ENCODE results near the gene STUM.

STUM gene

DNA sequence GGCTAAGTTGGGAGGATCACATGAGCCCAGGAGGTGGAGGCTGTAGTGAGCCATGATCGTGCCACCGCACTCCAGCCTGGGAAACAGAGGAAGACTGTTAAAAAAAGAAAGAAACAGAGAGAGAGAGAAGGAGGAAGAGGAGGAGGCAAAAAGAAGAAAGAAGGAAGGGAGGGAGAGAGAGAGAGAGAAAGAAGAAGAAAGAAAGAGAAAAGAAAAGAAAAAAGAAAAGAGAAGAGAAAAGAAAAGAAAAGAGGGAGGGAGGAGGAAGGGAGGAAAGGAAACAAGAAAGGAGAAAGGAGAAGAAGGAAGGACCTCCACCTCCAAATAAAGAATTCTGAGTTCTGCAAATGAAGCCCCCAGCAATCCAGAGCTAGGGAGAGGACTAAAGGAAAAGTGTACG lies 82.0 kb downstream of the STUM start:
- no peak overlapping the region for H3K18ac ChIP-seq (ENCODE audit: low read length)
- no peak overlapping the region for H3K23ac ChIP-seq (ENCODE audit: low read length)
- no peak overlapping the region for H2BK5ac ChIP-seq (ENCODE audit: low read depth, low read length, poor library complexity)
- H3K4me2 ChIP-seq (ENCODE audit: low read length) = no peak overlapping the region
- H2BK120ac ChIP-seq (ENCODE audit: insufficient read depth, low read length, poor library complexity) = no peak overlapping the region
- WGBS (ENCODE audit: extremely low coverage, insufficient coverage, insufficient read length) = no CpG with 5 or more reads among the region's 3 CpGs
- no peaks in the 10 kb centered on the region for H3K36me3 ChIP-seq (ENCODE audit: control insufficient read depth in 1 of 2, insufficient read depth in 2 of 2, low read length in 2 of 2)
- no peaks in the 10 kb centered on the region for H3K4me1 ChIP-seq (ENCODE audit: control insufficient read depth in 1 of 2, insufficient read depth in 2 of 2, low read length in 2 of 2)
- H3K27me3 ChIP-seq (ENCODE audit: insufficient read depth, low read length) = no peaks in the 10 kb centered on the region
- no peaks in the 10 kb centered on the region for H3K9me3 ChIP-seq (ENCODE audit: insufficient read depth, low read depth, low read length)
- no peak overlapping the region for H3K27ac ChIP-seq (ENCODE audit: low read depth, low read length)
- no peak overlapping the region for H2BK12ac ChIP-seq (ENCODE audit: low read length)
- H3K4ac ChIP-seq (ENCODE audit: low read depth, low read length) = no peak overlapping the region
- no peak overlapping the region for H4K12ac ChIP-seq (ENCODE audit: low read depth, low read length)
- H3K4me3 ChIP-seq (ENCODE audit: low read depth, low read length) = no peak overlapping the region
- no peak overlapping the region for H4K91ac ChIP-seq (ENCODE audit: low read depth, low read length)
- no peak overlapping the region for H3K14ac ChIP-seq (ENCODE audit: low read length)
- no peaks in the 10 kb centered on the region for H3K79me1 ChIP-seq (ENCODE audit: low read length)
- no peak overlapping the region for H2AFZ ChIP-seq (ENCODE audit: insufficient read depth, low read length, poor library complexity)
- H4K8ac ChIP-seq (ENCODE audit: low read depth, low read length) = no peak overlapping the region
- no peak overlapping the region for H3K9ac ChIP-seq (ENCODE audit: low read length)
- H3K79me2 ChIP-seq (ENCODE audit: control insufficient read depth, insufficient read depth, low read length, poor library complexity) = no peaks in the 10 kb centered on the region
- no peak overlapping the region for H2AK5ac ChIP-seq (ENCODE audit: low read length)
- no peak for DNase-seq

DNA sequence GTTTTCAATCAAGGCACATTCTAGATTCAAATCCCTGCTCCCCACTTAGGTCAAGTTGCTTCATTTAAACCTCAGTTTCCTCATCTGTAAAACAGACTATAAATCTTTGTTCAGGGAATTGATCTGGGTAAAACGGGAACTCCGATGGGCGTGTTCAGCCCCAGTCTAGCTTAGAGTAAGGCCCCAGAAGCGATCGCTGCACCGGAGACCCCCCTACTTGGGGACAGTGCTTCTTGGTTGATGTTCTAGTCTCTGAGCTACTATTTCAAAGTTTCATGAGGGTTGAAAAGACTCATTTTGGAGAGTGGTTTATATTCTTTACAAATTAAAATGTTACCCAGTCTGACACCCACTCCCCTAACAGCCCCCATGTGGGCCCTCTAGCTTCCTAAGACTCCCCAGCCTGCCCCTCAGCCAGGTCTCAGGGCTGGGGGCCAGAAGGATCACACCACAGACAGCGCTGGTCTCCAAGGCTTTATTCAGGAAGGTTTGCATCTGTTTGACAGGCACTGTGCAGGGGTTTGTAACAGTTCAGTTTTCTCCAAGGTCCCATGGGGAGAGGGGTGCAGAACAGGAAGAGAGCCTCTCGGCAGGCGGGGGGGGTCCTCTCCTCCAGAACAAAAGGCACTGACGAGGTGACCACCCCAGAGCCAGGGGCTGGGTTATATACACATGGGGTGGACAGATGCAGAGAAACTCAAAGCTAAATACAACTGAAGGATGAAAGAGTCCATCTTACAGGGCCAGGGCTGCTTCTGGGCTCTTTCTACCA lies 82.9 kb downstream of the STUM start:
- no peak overlapping the region for H2BK120ac ChIP-seq (ENCODE audit: insufficient read depth, low read length, poor library complexity)
- H4K12ac ChIP-seq (ENCODE audit: low read depth, low read length) = no peak overlapping the region
- H3K4me1 ChIP-seq (ENCODE audit: control insufficient read depth in 1 of 2, insufficient read depth in 2 of 2, low read length in 2 of 2) = no peaks in the 10 kb centered on the region
- H3K18ac ChIP-seq (ENCODE audit: low read length) = no peak overlapping the region
- H2BK12ac ChIP-seq (ENCODE audit: low read length) = no peak overlapping the region
- no peak overlapping the region for H3K4ac ChIP-seq (ENCODE audit: low read depth, low read length)
- H2BK5ac ChIP-seq (ENCODE audit: low read depth, low read length, poor library complexity) = no peak overlapping the region
- H3K9ac ChIP-seq (ENCODE audit: low read length) = no peak overlapping the region
- H3K4me3 ChIP-seq (ENCODE audit: low read depth, low read length) = no peak overlapping the region
- no peaks in the 10 kb centered on the region for H3K27me3 ChIP-seq (ENCODE audit: insufficient read depth, low read length)
- DNase-seq = no peak
- no peaks in the 10 kb centered on the region for H3K9me3 ChIP-seq (ENCODE audit: insufficient read depth, low read depth, low read length)
- H3K14ac ChIP-seq (ENCODE audit: low read length) = no peak overlapping the region
- no CpG with 5 or more reads among the region's 10 CpGs for WGBS (ENCODE audit: extremely low coverage, insufficient coverage, insufficient read length)
- H2AFZ ChIP-seq (ENCODE audit: insufficient read depth, low read length, poor library complexity) = no peak overlapping the region
- H3K23ac ChIP-seq (ENCODE audit: low read length) = no peak overlapping the region
- no peaks in the 10 kb centered on the region for H3K79me2 ChIP-seq (ENCODE audit: control insufficient read depth, insufficient read depth, low read length, poor library complexity)
- no peaks in the 10 kb centered on the region for H3K79me1 ChIP-seq (ENCODE audit: low read length)
- H4K91ac ChIP-seq (ENCODE audit: low read depth, low read length) = no peak overlapping the region
- H3K36me3 ChIP-seq (ENCODE audit: control insufficient read depth in 1 of 2, insufficient read depth in 2 of 2, low read length in 2 of 2) = no peaks in the 10 kb centered on the region
- H2AK5ac ChIP-seq (ENCODE audit: low read length) = no peak overlapping the region
- no peak overlapping the region for H3K27ac ChIP-seq (ENCODE audit: low read depth, low read length)
- H3K4me2 ChIP-seq (ENCODE audit: low read length) = no peak overlapping the region
- H4K8ac ChIP-seq (ENCODE audit: low read depth, low read length) = no peak overlapping the region

DNA sequence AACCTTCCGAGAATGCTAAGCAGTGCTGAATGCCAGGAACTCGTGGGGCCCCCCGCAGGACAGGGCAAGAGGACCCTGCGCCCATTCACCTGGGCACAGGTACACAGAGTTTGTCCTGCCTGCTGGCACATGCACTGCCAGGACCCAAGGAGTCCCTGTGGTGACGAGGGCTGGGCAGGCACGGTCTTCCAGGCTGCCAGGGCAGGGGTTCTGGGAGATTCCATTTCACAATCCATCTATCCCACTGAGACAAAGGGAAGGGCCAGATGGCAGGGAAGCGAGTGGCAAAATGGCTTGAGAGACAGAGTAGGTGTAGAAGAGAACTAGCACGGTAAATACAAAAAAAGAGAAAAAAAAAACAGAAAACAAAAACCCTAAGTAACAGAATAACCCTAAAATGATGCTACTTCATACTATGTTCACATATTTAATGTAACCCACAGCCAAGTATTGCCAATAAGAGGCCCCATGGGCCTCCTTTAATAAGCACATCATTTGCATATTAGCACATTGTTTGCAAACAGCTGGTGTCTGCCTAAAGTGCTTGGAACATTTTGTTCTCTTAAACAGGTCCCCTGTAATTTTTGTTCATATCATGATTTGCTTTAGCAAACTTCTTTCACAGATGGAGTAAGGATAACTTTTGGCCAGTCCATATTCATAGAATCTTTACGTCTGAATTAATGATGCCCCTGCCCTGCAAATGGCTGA lies 83.8 kb downstream of the STUM start:
- Histone ChIP-seq H4K12ac (ENCODE audit: low read depth, low read length) (no peak overlapping the region), H3K9me3 (ENCODE audit: insufficient read depth, low read depth, low read length) (no peaks in the 10 kb centered on the region), H3K9ac (ENCODE audit: low read length) (no peak overlapping the region), H2AK5ac (ENCODE audit: low read length) (no peak overlapping the region), H2BK5ac (ENCODE audit: low read depth, low read length, poor library complexity) (no peak overlapping the region), H3K27me3 (ENCODE audit: insufficient read depth, low read length) (no peaks in the 10 kb centered on the region), H3K18ac (ENCODE audit: low read length) (no peak overlapping the region), H2BK120ac (ENCODE audit: insufficient read depth, low read length, poor library complexity) (no peak overlapping the region), H3K36me3 (ENCODE audit: control insufficient read depth in 1 of 2, insufficient read depth in 2 of 2, low read length in 2 of 2) (peaks cover 0 to 2% of the 10 kb centered on the region in 2 experiments), H3K79me1 (ENCODE audit: low read length) (no peaks in the 10 kb centered on the region), H2AFZ (ENCODE audit: insufficient read depth, low read length, poor library complexity) (no peak overlapping the region), H3K23ac (ENCODE audit: low read length) (no peak overlapping the region), H3K79me2 (ENCODE audit: control insufficient read depth, insufficient read depth, low read length, poor library complexity) (no peaks in the 10 kb centered on the region), H3K14ac (ENCODE audit: low read length) (no peak overlapping the region), H3K4me2 (ENCODE audit: low read length) (no peak overlapping the region), H3K27ac (ENCODE audit: low read depth, low read length) (no peak overlapping the region), H3K4ac (ENCODE audit: low read depth, low read length) (no peak overlapping the region), H2BK12ac (ENCODE audit: low read length) (no peak overlapping the region), H4K8ac (ENCODE audit: low read depth, low read length) (no peak overlapping the region), H3K4me3 (ENCODE audit: low read depth, low read length) (no peak overlapping the region), H4K91ac (ENCODE audit: low read depth, low read length) (no peak overlapping the region), H3K4me1 (ENCODE audit: control insufficient read depth in 1 of 2, insufficient read depth in 2 of 2, low read length in 2 of 2) (no peaks in the 10 kb centered on the region)
- no CpG with 5 or more reads among the region's 9 CpGs for WGBS (ENCODE audit: extremely low coverage, insufficient coverage, insufficient read length)
- no peak for DNase-seq

DNA sequence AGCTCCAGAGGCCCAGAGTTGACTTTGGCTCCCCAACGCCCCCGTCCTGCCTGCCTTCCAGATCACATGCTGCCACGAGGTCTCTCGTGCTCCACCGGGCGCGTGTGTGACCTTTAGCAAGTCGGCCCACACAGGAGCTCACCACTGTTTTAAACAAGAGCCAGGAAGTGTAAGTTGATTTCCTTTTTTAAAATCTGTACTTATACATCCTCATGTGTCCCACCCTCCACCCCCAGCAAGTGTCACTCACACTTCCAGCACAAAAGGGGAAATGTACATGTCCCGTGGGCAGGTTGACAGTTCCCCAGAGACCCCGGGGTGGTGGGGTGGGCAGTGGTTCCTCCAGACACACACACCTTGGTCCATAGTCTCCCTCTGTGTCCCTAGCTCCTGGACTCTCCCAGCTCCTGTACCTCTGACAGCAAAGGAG lies 84.4 kb downstream of the STUM start:
- H3K23ac ChIP-seq (ENCODE audit: low read length) = no peak overlapping the region
- H4K8ac ChIP-seq (ENCODE audit: low read depth, low read length) = no peak overlapping the region
- no peak overlapping the region for H2AK5ac ChIP-seq (ENCODE audit: low read length)
- H2BK120ac ChIP-seq (ENCODE audit: insufficient read depth, low read length, poor library complexity) = no peak overlapping the region
- no peak overlapping the region for H3K4me3 ChIP-seq (ENCODE audit: low read depth, low read length)
- no CpG with 5 or more reads among the region's 10 CpGs for WGBS (ENCODE audit: extremely low coverage, insufficient coverage, insufficient read length)
- no peak overlapping the region for H3K9ac ChIP-seq (ENCODE audit: low read length)
- H3K4me1 ChIP-seq (ENCODE audit: control insufficient read depth in 1 of 2, insufficient read depth in 2 of 2, low read length in 2 of 2) = no peaks in the 10 kb centered on the region
- no peaks in the 10 kb centered on the region for H3K79me2 ChIP-seq (ENCODE audit: control insufficient read depth, insufficient read depth, low read length, poor library complexity)
- H3K79me1 ChIP-seq (ENCODE audit: low read length) = no peaks in the 10 kb centered on the region
- H2BK5ac ChIP-seq (ENCODE audit: low read depth, low read length, poor library complexity) = no peak overlapping the region
- H3K27me3 ChIP-seq (ENCODE audit: insufficient read depth, low read length) = no peaks in the 10 kb centered on the region
- H4K12ac ChIP-seq (ENCODE audit: low read depth, low read length) = no peak overlapping the region
- no peak overlapping the region for H4K91ac ChIP-seq (ENCODE audit: low read depth, low read length)
- no peak overlapping the region for H3K4me2 ChIP-seq (ENCODE audit: low read length)
- no peak overlapping the region for H2BK12ac ChIP-seq (ENCODE audit: low read length)
- no peaks in the 10 kb centered on the region for H3K9me3 ChIP-seq (ENCODE audit: insufficient read depth, low read depth, low read length)
- no peak overlapping the region for H3K14ac ChIP-seq (ENCODE audit: low read length)
- no peak for DNase-seq
- no peak overlapping the region for H3K4ac ChIP-seq (ENCODE audit: low read depth, low read length)
- no peak overlapping the region for H2AFZ ChIP-seq (ENCODE audit: insufficient read depth, low read length, poor library complexity)
- H3K36me3 ChIP-seq (ENCODE audit: control insufficient read depth in 1 of 2, insufficient read depth in 2 of 2, low read length in 2 of 2) = peaks cover 0 to 2% of the 10 kb centered on the region in 2 experiments
- no peak overlapping the region for H3K18ac ChIP-seq (ENCODE audit: low read length)
- H3K27ac ChIP-seq (ENCODE audit: low read depth, low read length) = no peak overlapping the region
